HepG2 (cell line): ENCODE data around the gene RAB17. TPM values are rescaled to one million over a fixed set of nuclear protein-coding genes. Genes with fewer than 3 reads are reported as not detected.
A peak's percentile ranks its signal among the peaks of the same experiment; 100 is the strongest.

Experiments
- ELF3 ChIP-seq: IDR thresholded peaks from 2 replicates; pipeline ENCODE4 v1.6.1; 2016; ENCODE audit warnings: missing genetic modification reagents, missing compliant biosample characterization
- HDAC1 ChIP-seq: sonication (generic); formaldehyde crosslinking; IDR thresholded peaks from 2 replicates; pipeline ENCODE4 v1.5.1; 2020; ENCODE audit warnings: mild to moderate bottlenecking, missing genetic modification reagents
- HOXA5 ChIP-seq: sonication (generic); formaldehyde crosslinking; IDR thresholded peaks from 2 replicates; pipeline ENCODE4 v1.4.0; 2020; ENCODE audit warnings: missing genetic modification reagents
- JDP2 ChIP-seq: sonication (generic); formaldehyde crosslinking; IDR thresholded peaks from 2 replicates; pipeline ENCODE4 v1.8.1; 2022; ENCODE audit warnings: missing genetic modification reagents, borderline replicate concordance
- MYC ChIP-seq: sonication (generic); formaldehyde crosslinking; IDR thresholded peaks from 2 replicates; pipeline ENCODE4 v1.9.0; 2021; ENCODE audit warnings: missing genetic modification reagents, borderline replicate concordance
- RAD51 ChIP-seq: fragments of 450-650 bp; IDR thresholded peaks from 2 replicates; pipeline ENCODE4 v1.6.1; 2016; ENCODE audit warnings: borderline replicate concordance
- SIN3B ChIP-seq: fragments of 150-350 bp; IDR thresholded peaks from 2 replicates; pipeline ENCODE4 v1.6.1; 2014; ENCODE audit warnings: low read length
- SMARCC2 ChIP-seq: fragments of 450-650 bp; IDR thresholded peaks from 2 replicates; pipeline ENCODE4 v1.6.1; 2017; ENCODE audit warnings: antibody characterized with exemption, mild to moderate bottlenecking
- SP140L ChIP-seq: sonication (generic); formaldehyde crosslinking; IDR thresholded peaks from 2 replicates; pipeline ENCODE4 v1.4.0; 2020; ENCODE audit warnings: missing genetic modification reagents, borderline replicate concordance
- TSC22D2 ChIP-seq: sonication (generic); formaldehyde crosslinking; IDR thresholded peaks from 2 replicates; pipeline ENCODE4 v1.5.1; 2020; ENCODE audit warnings: missing genetic modification reagents, mild to moderate bottlenecking, borderline replicate concordance
- XBP1 ChIP-seq: sonication (generic); formaldehyde crosslinking; IDR thresholded peaks from 2 replicates; pipeline ENCODE4 v1.5.0; 2020; ENCODE audit warnings: missing genetic modification reagents
- XRCC5 ChIP-seq: fragments of 200-400 bp; formaldehyde crosslinking; optimal IDR thresholded peaks from 2 replicates; pipeline ENCODE3; 2017; ENCODE audit warnings: mild to moderate bottlenecking, low read length
- ZNF138 ChIP-seq: sonication (generic); formaldehyde crosslinking; IDR thresholded peaks from 2 replicates; pipeline ENCODE4 v1.5.0; 2020; ENCODE audit warnings: mild to moderate bottlenecking, low read depth, missing genetic modification reagents
- ZNF383 ChIP-seq: sonication (generic); formaldehyde crosslinking; IDR thresholded peaks from 2 replicates; pipeline ENCODE4 v1.4.0; 2020; ENCODE audit warnings: missing genetic modification reagents, mild to moderate bottlenecking, borderline replicate concordance
- ZNF841 ChIP-seq: sonication (generic); formaldehyde crosslinking; IDR thresholded peaks from 2 replicates; pipeline ENCODE4 v1.8.1; 2023; ENCODE audit warnings: missing genetic modification reagents, borderline replicate concordance
- polyA plus RNA-seq, 8 experiments: library from polyadenylated mRNA; depleted of rRNA in 3 of 8; stranded (reverse) in 7 of 8; unstranded in 1 of 8; fragments of >200 nt; fragmentation: Illumina TruSeq in 4 of 8; extraction: Trizol in 4 of 8; gene quantifications; 2 replicates each; pipeline versions ENCODE4 v1.2.1 to v1.2.3, GENCODE V29; 2011 to 2016; ENCODE audit warnings: low read depth in 4 of 8, missing spikeins in 1 of 8, mixed read lengths in 1 of 8; ENCODE audit not compliant: insufficient read depth in 1 of 8
- total RNA-seq, 5 experiments: library from RNA; depleted of rRNA; stranded (reverse); fragments of >200 nt; fragmentation: Illumina TruSeq; extraction: Trizol; gene quantifications; 2 replicates each; pipeline ENCODE4 v1.2.3, GENCODE V29; 2016; ENCODE audit warnings: low read depth in 1 of 5
- TF ChIP-seq, protein P1 (sequence below): sonication (generic); formaldehyde crosslinking; IDR thresholded peaks from 2 replicates; pipeline ENCODE4 v1.4.0; 2020; ENCODE audit warnings: missing genetic modification reagents
- TF ChIP-seq, protein P2 (sequence below): sonication (generic); formaldehyde crosslinking; IDR thresholded peaks from 2 replicates; pipeline ENCODE4 v1.5.0; 2020; ENCODE audit warnings: mild to moderate bottlenecking, missing genetic modification reagents, moderate library complexity
- TF ChIP-seq, protein P3 (sequence below): sonication (generic); formaldehyde crosslinking; IDR thresholded peaks from 2 replicates; pipeline ENCODE4 v1.5.0; 2020; ENCODE audit warnings: missing genetic modification reagents
- TF ChIP-seq, protein P4 (sequence below): sonication (generic); formaldehyde crosslinking; IDR thresholded peaks from 2 replicates; pipeline ENCODE4 v1.8.1; 2022; ENCODE audit warnings: low read depth, mild to moderate bottlenecking, missing genetic modification reagents
- TF ChIP-seq, protein P5 (sequence below), 2 experiments: sonication (generic) in 1 of 2; formaldehyde crosslinking in 1 of 2; IDR thresholded peaks; 2 replicates each; pipeline versions ENCODE4 v1.5.1 to v1.6.1; 2011 to 2020; ENCODE audit warnings: borderline replicate concordance in 1 of 2, low read depth in 1 of 2, low read length in 1 of 2, mild to moderate bottlenecking in 1 of 2, missing genetic modification reagents in 1 of 2, moderate library complexity in 1 of 2

Gene RAB17
- total and polyA plus RNA-seq, 2 of the 13 experiments (the other 11 are each of a cell fraction or from before 2014, with no cell fraction given): 68.0 to 124 TPM

DNA sequence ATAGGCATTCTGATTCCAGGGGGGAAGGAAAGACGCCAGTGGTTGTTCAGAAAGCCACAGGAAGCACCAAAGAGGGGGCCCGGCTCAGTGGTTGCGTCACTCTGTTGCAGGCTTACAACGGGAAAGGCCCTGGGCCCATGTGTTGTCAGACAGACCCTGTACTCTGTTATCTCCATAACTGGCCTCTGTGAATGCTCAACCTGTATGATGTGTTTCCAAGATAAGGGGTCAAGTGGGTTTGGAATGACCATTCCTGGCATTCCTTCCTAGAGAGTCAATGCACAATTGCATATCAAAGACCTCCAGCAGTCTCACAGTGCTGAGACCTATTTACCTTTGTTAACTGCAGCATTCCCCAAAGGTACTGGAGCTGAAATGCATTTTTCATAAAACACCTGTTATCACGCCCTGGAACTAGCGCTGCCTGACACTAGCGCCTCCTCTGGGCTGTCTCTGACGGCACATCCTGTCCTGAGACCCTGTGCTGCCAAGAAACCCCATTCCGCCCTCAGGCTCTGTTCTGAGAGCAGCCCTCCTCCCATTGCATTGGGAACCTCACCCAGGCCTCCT lies 23.7 kb upstream of the RAB17 start (continued):
- TF ChIP-seq, protein P1, sequence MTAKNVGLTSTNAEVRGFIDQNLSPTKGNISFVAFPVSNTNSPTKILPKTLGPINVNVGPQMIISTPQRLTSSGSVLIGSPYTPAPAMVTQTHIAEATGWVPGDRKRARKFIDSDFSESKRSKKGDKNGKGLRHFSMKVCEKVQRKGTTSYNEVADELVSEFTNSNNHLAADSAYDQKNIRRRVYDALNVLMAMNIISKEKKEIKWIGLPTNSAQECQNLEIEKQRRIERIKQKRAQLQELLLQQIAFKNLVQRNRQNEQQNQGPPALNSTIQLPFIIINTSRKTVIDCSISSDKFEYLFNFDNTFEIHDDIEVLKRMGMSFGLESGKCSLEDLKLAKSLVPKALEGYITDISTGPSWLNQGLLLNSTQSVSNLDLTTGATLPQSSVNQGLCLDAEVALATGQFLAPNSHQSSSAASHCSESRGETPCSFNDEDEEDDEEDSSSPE (CRISPR knock-in tag): no peak
- TF ChIP-seq HOXA5 (CRISPR knock-in tag): peak; percentile 75; the same call in 1 of the 2 replicates
- peak; percentile 77; the same call in 1 of the 2 replicates for TF ChIP-seq ZNF138 (CRISPR knock-in tag)
- peak; percentile 27 for TF ChIP-seq XRCC5
- TF ChIP-seq, protein P2, sequence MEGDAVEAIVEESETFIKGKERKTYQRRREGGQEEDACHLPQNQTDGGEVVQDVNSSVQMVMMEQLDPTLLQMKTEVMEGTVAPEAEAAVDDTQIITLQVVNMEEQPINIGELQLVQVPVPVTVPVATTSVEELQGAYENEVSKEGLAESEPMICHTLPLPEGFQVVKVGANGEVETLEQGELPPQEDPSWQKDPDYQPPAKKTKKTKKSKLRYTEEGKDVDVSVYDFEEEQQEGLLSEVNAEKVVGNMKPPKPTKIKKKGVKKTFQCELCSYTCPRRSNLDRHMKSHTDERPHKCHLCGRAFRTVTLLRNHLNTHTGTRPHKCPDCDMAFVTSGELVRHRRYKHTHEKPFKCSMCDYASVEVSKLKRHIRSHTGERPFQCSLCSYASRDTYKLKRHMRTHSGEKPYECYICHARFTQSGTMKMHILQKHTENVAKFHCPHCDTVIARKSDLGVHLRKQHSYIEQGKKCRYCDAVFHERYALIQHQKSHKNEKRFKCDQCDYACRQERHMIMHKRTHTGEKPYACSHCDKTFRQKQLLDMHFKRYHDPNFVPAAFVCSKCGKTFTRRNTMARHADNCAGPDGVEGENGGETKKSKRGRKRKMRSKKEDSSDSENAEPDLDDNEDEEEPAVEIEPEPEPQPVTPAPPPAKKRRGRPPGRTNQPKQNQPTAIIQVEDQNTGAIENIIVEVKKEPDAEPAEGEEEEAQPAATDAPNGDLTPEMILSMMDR (CRISPR knock-in tag): peak; percentile 61
- TF ChIP-seq SMARCC2: peak; percentile 70; the same call in 1 of the 2 replicates
- TF ChIP-seq SIN3B: no peak
- no peak; the same call in 1 of the 2 replicates for TF ChIP-seq JDP2 (CRISPR knock-in tag)
- TF ChIP-seq ZNF841 (CRISPR knock-in tag): no peak
- no peak for TF ChIP-seq ZNF383
- TF ChIP-seq SP140L (CRISPR knock-in tag): 0 out of 2 replicates have a peak, but pooled peaks have one; percentile 53
- no peak for TF ChIP-seq RAD51
- TF ChIP-seq, protein P3, sequence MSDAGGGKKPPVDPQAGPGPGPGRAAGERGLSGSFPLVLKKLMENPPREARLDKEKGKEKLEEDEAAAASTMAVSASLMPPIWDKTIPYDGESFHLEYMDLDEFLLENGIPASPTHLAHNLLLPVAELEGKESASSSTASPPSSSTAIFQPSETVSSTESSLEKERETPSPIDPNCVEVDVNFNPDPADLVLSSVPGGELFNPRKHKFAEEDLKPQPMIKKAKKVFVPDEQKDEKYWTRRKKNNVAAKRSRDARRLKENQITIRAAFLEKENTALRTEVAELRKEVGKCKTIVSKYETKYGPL (CRISPR knock-in tag): no peak; the same call in 1 of the 2 replicates
- peak; percentile 96 for TF ChIP-seq HDAC1 (CRISPR knock-in tag)
- no peak for TF ChIP-seq XBP1
- TF ChIP-seq TSC22D2 (CRISPR knock-in tag): peak; percentile 59; the same call in 1 of the 2 replicates
- TF ChIP-seq ELF3: peak; percentile 94
- TF ChIP-seq, protein P4, sequence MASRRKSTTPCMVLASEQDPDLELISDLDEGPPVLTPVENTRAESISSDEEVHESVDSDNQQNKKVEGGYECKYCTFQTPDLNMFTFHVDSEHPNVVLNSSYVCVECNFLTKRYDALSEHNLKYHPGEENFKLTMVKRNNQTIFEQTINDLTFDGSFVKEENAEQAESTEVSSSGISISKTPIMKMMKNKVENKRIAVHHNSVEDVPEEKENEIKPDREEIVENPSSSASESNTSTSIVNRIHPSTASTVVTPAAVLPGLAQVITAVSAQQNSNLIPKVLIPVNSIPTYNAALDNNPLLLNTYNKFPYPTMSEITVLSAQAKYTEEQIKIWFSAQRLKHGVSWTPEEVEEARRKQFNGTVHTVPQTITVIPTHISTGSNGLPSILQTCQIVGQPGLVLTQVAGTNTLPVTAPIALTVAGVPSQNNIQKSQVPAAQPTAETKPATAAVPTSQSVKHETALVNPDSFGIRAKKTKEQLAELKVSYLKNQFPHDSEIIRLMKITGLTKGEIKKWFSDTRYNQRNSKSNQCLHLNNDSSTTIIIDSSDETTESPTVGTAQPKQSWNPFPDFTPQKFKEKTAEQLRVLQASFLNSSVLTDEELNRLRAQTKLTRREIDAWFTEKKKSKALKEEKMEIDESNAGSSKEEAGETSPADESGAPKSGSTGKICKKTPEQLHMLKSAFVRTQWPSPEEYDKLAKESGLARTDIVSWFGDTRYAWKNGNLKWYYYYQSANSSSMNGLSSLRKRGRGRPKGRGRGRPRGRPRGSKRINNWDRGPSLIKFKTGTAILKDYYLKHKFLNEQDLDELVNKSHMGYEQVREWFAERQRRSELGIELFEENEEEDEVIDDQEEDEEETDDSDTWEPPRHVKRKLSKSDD (CRISPR knock-in tag): 0 out of 2 replicates have a peak, but pooled peaks have one; percentile 75
- TF ChIP-seq, protein P5, sequence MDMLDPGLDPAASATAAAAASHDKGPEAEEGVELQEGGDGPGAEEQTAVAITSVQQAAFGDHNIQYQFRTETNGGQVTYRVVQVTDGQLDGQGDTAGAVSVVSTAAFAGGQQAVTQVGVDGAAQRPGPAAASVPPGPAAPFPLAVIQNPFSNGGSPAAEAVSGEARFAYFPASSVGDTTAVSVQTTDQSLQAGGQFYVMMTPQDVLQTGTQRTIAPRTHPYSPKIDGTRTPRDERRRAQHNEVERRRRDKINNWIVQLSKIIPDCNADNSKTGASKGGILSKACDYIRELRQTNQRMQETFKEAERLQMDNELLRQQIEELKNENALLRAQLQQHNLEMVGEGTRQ (IDR thresholded peaks at IDR 0.05; ENCODE audit: low read depth, low read length): no peak
- TF ChIP-seq, protein P5 (CRISPR knock-in tag; IDR thresholded peaks at IDR 0.05; ENCODE audit: borderline replicate concordance): no peak; the same call in 1 of the 2 replicates
- peak; percentile 78 for TF ChIP-seq MYC (CRISPR knock-in tag)
